Body of pancreas (tissue), 4 donors: Measurements from ENCODE around the gene ZAR1. TPM values are rescaled to one million over a fixed set of nuclear protein-coding genes. Genes with fewer than 3 reads are reported as not detected.
"Not testable (repeated sequence)": the region's sequence is repeated elsewhere in the genome, so short reads cannot be mapped to it uniquely, and the experiment has no call there.

Experiments
- ATAC-seq: fragments of 150-250 bp; one replicate; pipeline ENCODE4 v1.9.1; 2016
- DNase-seq, 4 donors: peaks; one replicate each; pipeline ENCODE4 v3.0.0-alpha.2; 2019
- H3K27ac ChIP-seq, 4 donors: fragments of 200-600 bp; sonication (generic); 1 replicate in 3 of 4; 2 replicates in 1 of 4; pipeline versions ENCODE4 v1.5.1 to v1.6.1; 2016 to 2019; ENCODE audit warnings: mild to moderate bottlenecking in 1 of 4, mixed read lengths in 1 of 4, moderate library complexity in 1 of 4
- H3K27me3 ChIP-seq, 2 donors: fragments of 200-600 bp; sonication (generic); one replicate each; pipeline ENCODE4 v1.6.0; 2016; ENCODE audit warnings: mild to moderate bottlenecking in 1 of 2
- H3K36me3 ChIP-seq, 2 donors: fragments of 200-600 bp; sonication (generic); replicated peaks in 1 of 2; 2 replicates each; pipeline ENCODE4 v1.5.1; 2016; ENCODE audit warnings: low read depth in 2 of 2; ENCODE audit not compliant: insufficient read depth in 1 of 2
- H3K4me1 ChIP-seq: fragments of 200-600 bp; sonication (generic); one replicate; pipeline ENCODE4 v1.6.0; 2016
- H3K4me3 ChIP-seq, 2 donors: fragments of 200-600 bp; sonication (generic); 1 replicate in 1 of 2; 2 replicates in 1 of 2; pipeline ENCODE4 v1.5.1; 2016 to 2019
- H3K9me3 ChIP-seq, 3 donors: fragments of 200-600 bp; sonication (generic); 1 replicate in 2 of 3; 2 replicates in 1 of 3; pipeline ENCODE4 v1.5.1; 2016
- CTCF ChIP-seq, 7 experiments: fragments of 450-650 bp in 4 of 7; fragments of 200-600 bp in 3 of 7; sonication (generic) in 3 of 7; IDR thresholded peaks; one replicate each; pipeline ENCODE4 v1.5.1; 2016 to 2019; ENCODE audit warnings: antibody characterized with exemption in 7 of 7
- POLR2A ChIP-seq, 3 donors: fragments of 450-650 bp; IDR thresholded peaks; one replicate each; pipeline ENCODE4 v1.6.1; 2016; ENCODE audit warnings: antibody characterized with exemption in 3 of 3, mild to moderate bottlenecking in 2 of 3
- WGBS, 2 donors: methylation state at CpG; one replicate each; pipeline ENCODE4 v1.1.5; 2017; 5-methylcytosine and 5-hydroxymethylcytosine counted together
- intact Hi-C: fragments of 100-400 bp; cut with DNase I; formaldehyde crosslinking; loops from one replicate; pipeline ENCODE4 v1.15.1; 2023
- total RNA-seq, 2 donors: library from RNA; depleted of rRNA; stranded (reverse); fragments of >200 nt; gene quantifications; one replicate each; pipeline ENCODE4 v1.1.0, GENCODE V29; 2016

The ZAR1 gene
- not detected for total RNA-seq

GRCh38 chr4:48490012-48490679 lies at the start of gene ZAR1:
Gene ZAR1, plus strand, starts transcription at chr4:48490252. Its CDS starts 40 bp downstream, at chr4:48490292.
- TF ChIP-seq POLR2A (IDR thresholded peaks at IDR 0.05) (no peak), CTCF (IDR thresholded peaks at IDR 0.05) (no peak)
- WGBS, 2 donors, result 4% methylated on average over 63 of the region's 80 CpGs; no CpG with 5 or more reads in 1 of the 2 donors
- H3K9me3 ChIP-seq, result no peaks in the 10 kb centered on the region
- no peak within 1 kb of the TSS for H3K4me3 ChIP-seq
- H3K4me1 ChIP-seq, result peaks cover 17% of the 10 kb centered on the region
- peaks cover 8 to 20% of the 10 kb centered on the region in 2 donors for H3K27me3 ChIP-seq
- DNase-seq, result no peak
- H3K27ac ChIP-seq, result no peak within 1 kb of the TSS
- intact Hi-C loops, result no loop called here
- ATAC-seq, result peak; percentile 38
- no peaks in the 10 kb centered on the region for H3K36me3 ChIP-seq

- H3K4me1 ChIP-seq, H3K4me3 ChIP-seq, ATAC-seq, intact Hi-C loops, H3K36me3 ChIP-seq, H3K9me3 ChIP-seq, H3K27me3 ChIP-seq, H3K27ac ChIP-seq, DNase-seq: not testable (repeated sequence)
- WGBS, 2 donors, result 72 to 76% methylated on average over 5 of the region's 5 CpGs
Measured at GRCh38 chr4:48440914-48441313, 49.1 kb upstream of the ZAR1 start.

- intact Hi-C loops, result no loop called here
Measured at GRCh38 chr4:48445704-48446103, 44.3 kb upstream of the ZAR1 start.

GRCh38 chr4:48446642-48447041 lies 43.4 kb upstream of the ZAR1 start:
- 81 to 91% methylated on average over 1 of the region's 1 CpG for WGBS, 2 donors
- Histone ChIP-seq H3K27me3 (no peaks in the 10 kb centered on the region), H3K4me1 (no peaks in the 10 kb centered on the region), H3K36me3 (no peaks in the 10 kb centered on the region), H3K27ac (no peak overlapping the region), H3K4me3 (no peak overlapping the region), H3K9me3 (no peaks in the 10 kb centered on the region)
- no peak for DNase-seq
- no peak for TF ChIP-seq POLR2A (IDR thresholded peaks at IDR 0.05)
- TF ChIP-seq CTCF (IDR thresholded peaks at IDR 0.05), result no peak
- intact Hi-C loops, result no loop called here
- no peak for ATAC-seq

More at GRCh38 chr4:48445704-48446103, 44.3 kb upstream of the ZAR1 start:
- ATAC-seq (no peak), DNase-seq (no peak)
- H3K36me3 ChIP-seq, result no peaks in the 10 kb centered on the region
- TF ChIP-seq CTCF (IDR thresholded peaks at IDR 0.05) (peak; percentile 15 to 58 (median 37)), POLR2A (IDR thresholded peaks at IDR 0.05) (no peak)
- H3K4me3 ChIP-seq, result no peak overlapping the region
- H3K4me1 ChIP-seq, result no peaks in the 10 kb centered on the region
- WGBS, 2 donors, result 3 to 7% methylated on average over 3 of the region's 3 CpGs
- H3K27me3 ChIP-seq, result no peaks in the 10 kb centered on the region
- H3K27ac ChIP-seq, result no peak overlapping the region
- no peaks in the 10 kb centered on the region for H3K9me3 ChIP-seq

GRCh38 chr4:48449151-48449550 lies 40.9 kb upstream of the ZAR1 start:
- no peak for DNase-seq

More at GRCh38 chr4:48449151-48449550, 40.9 kb upstream of the ZAR1 start:
- ATAC-seq, result no peak
- H3K9me3 ChIP-seq, result no peaks in the 10 kb centered on the region
- no peaks in the 10 kb centered on the region for H3K36me3 ChIP-seq
- no peaks in the 10 kb centered on the region for H3K4me1 ChIP-seq
- intact Hi-C loops, result no loop called here
- H3K27ac ChIP-seq, result no peak overlapping the region
- no peak for TF ChIP-seq CTCF (IDR thresholded peaks at IDR 0.05)
- TF ChIP-seq POLR2A (IDR thresholded peaks at IDR 0.05), result no peak
- H3K27me3 ChIP-seq, result no peaks in the 10 kb centered on the region
- H3K4me3 ChIP-seq, result no peak overlapping the region
- WGBS, 2 donors, result 78 to 81% methylated on average over 10 of the region's 10 CpGs
